A549 (cell line): ENCODE data around the gene ZNF605.

Experiments
- CBX2 ChIP-seq: fragments of 200-600 bp; sonication (generic); IDR thresholded peaks from 2 replicates; pipeline ENCODE4 v1.6.1; 2016; ENCODE audit warnings: low read depth, mild to moderate bottlenecking, borderline replicate concordance
- EP300 ChIP-seq, 2 experiments: fragments of >200 bp; sonication (Bioruptor Twin); formaldehyde crosslinking; IDR thresholded peaks; 2 replicates in 1 of 2; 3 replicates in 1 of 2; pipeline ENCODE4 v1.6.1; 2016 to 2017
- RARB ChIP-seq: fragments of 250-450 bp; sonication (Bioruptor Pico); IDR thresholded peaks from 2 replicates; pipeline ENCODE4 v1.8.0; 2021; ENCODE audit warnings: mild to moderate bottlenecking, moderate library complexity
- RCOR1 ChIP-seq: fragments of 150-350 bp; IDR thresholded peaks from 2 replicates; pipeline ENCODE4 v1.6.1; 2014; ENCODE audit warnings: antibody characterized with exemption, low read length, low read depth
- REST ChIP-seq: fragments of 200-600 bp; sonication (generic); IDR thresholded peaks from 2 replicates; pipeline ENCODE4 v1.6.1; 2016; ENCODE audit warnings: antibody characterized with exemption, mild to moderate bottlenecking, moderate library complexity
- TF ChIP-seq, protein P1 (sequence below): fragments of >200 bp; sonication (Bioruptor Twin); formaldehyde crosslinking; IDR thresholded peaks from 3 replicates; pipeline ENCODE4 v1.5.1; 2016

DNA sequence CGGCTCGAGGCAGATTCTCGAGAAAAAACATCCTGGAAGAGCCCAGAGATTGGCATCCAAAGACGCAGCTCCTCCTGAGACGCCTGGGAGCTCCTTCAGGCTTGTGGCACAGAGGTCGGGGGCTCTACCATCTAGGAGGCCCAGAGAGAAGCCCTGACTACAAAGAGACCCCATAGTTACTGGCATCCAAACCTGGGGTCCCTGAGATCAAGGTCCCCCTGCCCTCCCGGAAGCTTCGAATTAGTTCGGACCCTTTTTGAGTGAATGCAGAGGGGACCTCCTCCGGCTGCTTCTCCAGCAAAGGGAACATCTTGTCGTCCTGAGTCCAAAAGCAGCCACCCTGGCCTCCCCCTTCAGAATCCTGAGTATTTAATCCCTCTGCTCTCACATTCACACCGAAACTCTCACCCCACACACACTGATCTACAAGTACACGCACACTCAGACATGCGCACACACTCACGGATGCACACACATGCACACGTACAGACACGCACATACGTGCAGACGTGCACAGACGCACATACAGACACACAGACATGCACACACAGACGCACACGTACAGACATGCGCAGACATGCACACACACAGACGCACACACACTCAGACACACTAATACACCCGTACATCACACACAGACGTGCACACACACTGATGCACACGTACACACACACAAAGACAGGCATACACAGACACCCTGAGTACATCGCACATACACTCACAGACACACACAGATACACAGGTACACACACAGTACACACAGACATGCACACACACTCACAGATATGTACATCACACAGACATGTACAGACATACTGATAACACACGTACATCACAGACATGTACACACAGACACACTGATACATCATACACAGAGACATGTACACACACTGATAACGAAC, 5.9 kb downstream of the ZNF605 start:
- TF ChIP-seq EP300 (IDR thresholded peaks at IDR 0.05) (no peak), RCOR1 (no peak), CBX2 (no peak), RARB (CRISPR knock-in tag) (no peak), REST (no peak)
- TF ChIP-seq, protein P1, sequence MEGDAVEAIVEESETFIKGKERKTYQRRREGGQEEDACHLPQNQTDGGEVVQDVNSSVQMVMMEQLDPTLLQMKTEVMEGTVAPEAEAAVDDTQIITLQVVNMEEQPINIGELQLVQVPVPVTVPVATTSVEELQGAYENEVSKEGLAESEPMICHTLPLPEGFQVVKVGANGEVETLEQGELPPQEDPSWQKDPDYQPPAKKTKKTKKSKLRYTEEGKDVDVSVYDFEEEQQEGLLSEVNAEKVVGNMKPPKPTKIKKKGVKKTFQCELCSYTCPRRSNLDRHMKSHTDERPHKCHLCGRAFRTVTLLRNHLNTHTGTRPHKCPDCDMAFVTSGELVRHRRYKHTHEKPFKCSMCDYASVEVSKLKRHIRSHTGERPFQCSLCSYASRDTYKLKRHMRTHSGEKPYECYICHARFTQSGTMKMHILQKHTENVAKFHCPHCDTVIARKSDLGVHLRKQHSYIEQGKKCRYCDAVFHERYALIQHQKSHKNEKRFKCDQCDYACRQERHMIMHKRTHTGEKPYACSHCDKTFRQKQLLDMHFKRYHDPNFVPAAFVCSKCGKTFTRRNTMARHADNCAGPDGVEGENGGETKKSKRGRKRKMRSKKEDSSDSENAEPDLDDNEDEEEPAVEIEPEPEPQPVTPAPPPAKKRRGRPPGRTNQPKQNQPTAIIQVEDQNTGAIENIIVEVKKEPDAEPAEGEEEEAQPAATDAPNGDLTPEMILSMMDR: no peak
